ENCODE data around the gene TOR2A. TPM values are rescaled to one million over a fixed set of nuclear protein-coding genes. Genes with fewer than 3 reads are reported as not detected.

TOR2A gene
- total and polyA plus RNA-seq, 2 donors (not counting 3 experiments of a cell fraction or from before 2014, with no cell fraction given) = 19.3 to 23.9 TPM

DNA sequence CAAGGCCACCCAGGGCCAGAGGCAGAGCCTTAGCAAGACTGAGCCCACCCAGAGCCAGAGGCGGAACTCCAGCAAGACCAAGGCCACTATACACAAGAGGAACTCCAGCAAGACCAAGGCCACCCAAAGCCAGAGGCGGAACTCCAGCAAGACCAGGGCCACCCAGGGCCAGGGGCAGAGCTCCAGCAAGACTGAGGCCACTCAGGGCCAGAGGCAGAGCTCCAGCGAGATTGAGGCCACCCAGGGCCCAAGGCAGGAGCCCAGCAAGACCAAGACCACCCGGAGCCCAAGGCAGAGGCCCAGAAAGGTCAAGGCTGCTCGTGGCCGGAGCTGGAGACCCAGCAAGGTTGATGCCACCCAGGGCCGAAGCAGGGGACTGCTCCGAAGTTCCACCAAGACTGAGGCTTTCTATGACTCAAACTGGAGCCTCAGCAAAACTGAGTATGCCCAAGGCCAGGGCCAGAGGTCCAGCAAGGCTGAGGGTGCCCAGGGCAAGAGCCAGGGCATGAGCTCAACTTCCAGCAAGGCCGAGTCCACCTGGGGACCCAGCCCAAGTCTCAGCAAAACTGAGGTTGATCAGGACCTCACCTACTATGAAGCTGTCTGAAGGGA, 4.2 kb downstream of the TOR2A start:
- Histone ChIP-seq H2AFZ (ENCODE audit: low read depth, low read length) (no peak overlapping the region), H3K9ac (replicated peaks; ENCODE audit: extremely low read depth, insufficient read depth, low read length) (no peak overlapping the region), H3K79me2 (ENCODE audit: control insufficient read depth, insufficient read depth, low read length) (peaks cover 2% of the 10 kb centered on the region), H3K4me3 (replicated peaks in 1 of 3; ENCODE audit: insufficient read depth in 1 of 3, low read depth in 1 of 3, low read length in 3 of 3) (no peak overlapping the region), H3K36me3 (ENCODE audit: control insufficient read depth in 2 of 2, extremely low read depth in 1 of 2, insufficient read depth in 2 of 2, low read length in 2 of 2) (peaks cover 0 to 12% of the 10 kb centered on the region in 2 experiments), H3K27me3 (ENCODE audit: control insufficient read depth in 2 of 2, insufficient read depth in 2 of 2, low read length in 2 of 2) (no peaks in the 10 kb centered on the region), H4K20me1 (replicated peaks; ENCODE audit: control insufficient read depth, extremely low read depth, insufficient read depth, low read length) (no peaks in the 10 kb centered on the region), H3K27ac (ENCODE audit: insufficient read depth, low read depth, low read length) (no peak overlapping the region), H3K9me3 (replicated peaks; ENCODE audit: control insufficient read depth, insufficient read depth, low read length) (no peaks in the 10 kb centered on the region), H3K9me1 (replicated peaks; ENCODE audit: control insufficient read depth, extremely low read depth, insufficient read depth, low read length) (no peaks in the 10 kb centered on the region), H3K4me1 (ENCODE audit: control insufficient read depth, extremely low read depth, insufficient read depth, low read length) (peaks cover 12% of the 10 kb centered on the region), H3K4me2 (ENCODE audit: insufficient read depth, low read length) (no peak overlapping the region)
- TF ChIP-seq POLR2AphosphoS5 (IDR thresholded peaks at IDR 0.05; ENCODE audit: insufficient read depth, low read depth, low read length) (no peak), GATA2 (IDR thresholded peaks at IDR 0.05; ENCODE audit: insufficient read depth, insufficient read length, low read depth, low read length) (no peak), MYC (IDR thresholded peaks at IDR 0.05; ENCODE audit: low read depth, low read length) (no peak), FOS (IDR thresholded peaks at IDR 0.05; ENCODE audit: borderline replicate concordance, insufficient read depth, low read length) (no peak), POLR2A (IDR thresholded peaks at IDR 0.05; ENCODE audit: low read depth, low read length) (no peak)
- TF ChIP-seq, protein P1, sequence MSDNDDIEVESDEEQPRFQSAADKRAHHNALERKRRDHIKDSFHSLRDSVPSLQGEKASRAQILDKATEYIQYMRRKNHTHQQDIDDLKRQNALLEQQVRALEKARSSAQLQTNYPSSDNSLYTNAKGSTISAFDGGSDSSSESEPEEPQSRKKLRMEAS (IDR thresholded peaks at IDR 0.05; ENCODE audit: insufficient read depth, insufficient read length) = no peak
- no peak for FAIRE-seq
- intact Hi-C loops (cut with micrococcal nuclease) (no loop called here), dilution Hi-C loops (cut with MboI; ENCODE audit: extremely low pct_ligation_motif_present, low sequenced_read_pairs) (no loop called here)
- BruUV-seq (replicated peaks) = no TSS peak
- no peak for DNase-seq (ENCODE audit: low read depth, low spot score)
- ChIA-PET POLR2A (no interaction called here), CTCF (interaction anchor here (0.7 to 1.5 kb wide), 2 partner anchors 140 to 142 kb away, joined by 3 to 4 read pairs; no protein-coding TSS in a partner anchor)

- Histone ChIP-seq H4K20me1 (replicated peaks; ENCODE audit: control insufficient read depth, extremely low read depth, insufficient read depth, low read length) (no peaks in the 10 kb centered on the region), H3K27ac (ENCODE audit: insufficient read depth, low read depth, low read length) (no peak overlapping the region), H3K4me3 (replicated peaks in 1 of 3; ENCODE audit: insufficient read depth in 1 of 3, low read depth in 1 of 3, low read length in 3 of 3) (no peak overlapping the region), H3K9me3 (replicated peaks; ENCODE audit: control insufficient read depth, insufficient read depth, low read length) (no peaks in the 10 kb centered on the region), H3K9ac (replicated peaks; ENCODE audit: extremely low read depth, insufficient read depth, low read length) (no peak overlapping the region), H3K79me2 (ENCODE audit: control insufficient read depth, insufficient read depth, low read length) (peaks cover 2% of the 10 kb centered on the region), H3K4me2 (ENCODE audit: insufficient read depth, low read length) (no peak overlapping the region), H3K27me3 (ENCODE audit: control insufficient read depth in 2 of 2, insufficient read depth in 2 of 2, low read length in 2 of 2) (no peaks in the 10 kb centered on the region), H2AFZ (ENCODE audit: low read depth, low read length) (no peak overlapping the region), H3K36me3 (ENCODE audit: control insufficient read depth in 2 of 2, extremely low read depth in 1 of 2, insufficient read depth in 2 of 2, low read length in 2 of 2) (peaks cover 0 to 12% of the 10 kb centered on the region in 2 experiments), H3K9me1 (replicated peaks; ENCODE audit: control insufficient read depth, extremely low read depth, insufficient read depth, low read length) (no peaks in the 10 kb centered on the region), H3K4me1 (ENCODE audit: control insufficient read depth, extremely low read depth, insufficient read depth, low read length) (peaks cover 6% of the 10 kb centered on the region)
- DNase-seq (ENCODE audit: low read depth, low spot score) = no peak
- BruUV-seq (replicated peaks) = no TSS peak
- TF ChIP-seq MYC (IDR thresholded peaks at IDR 0.05; ENCODE audit: low read depth, low read length) (no peak), POLR2A (IDR thresholded peaks at IDR 0.05; ENCODE audit: low read depth, low read length) (no peak), EZH2 (IDR thresholded peaks at IDR 0.05; ENCODE audit: borderline replicate concordance, low read depth, low read length, severe bottlenecking) (no peak), GATA2 (IDR thresholded peaks at IDR 0.05; ENCODE audit: insufficient read depth, insufficient read length, low read depth, low read length) (no peak), CTCF (IDR thresholded peaks at IDR 0.05; ENCODE audit: extremely low read depth in 1 of 2, insufficient read depth in 1 of 2, low read depth in 1 of 2, low read length in 2 of 2) (no peak), FOS (IDR thresholded peaks at IDR 0.05; ENCODE audit: borderline replicate concordance, insufficient read depth, low read length) (no peak), JUN (IDR thresholded peaks at IDR 0.05; ENCODE audit: borderline replicate concordance, insufficient read depth, insufficient read length, low read depth) (no peak), POLR2AphosphoS5 (IDR thresholded peaks at IDR 0.05; ENCODE audit: insufficient read depth, low read depth, low read length) (no peak)
- TF ChIP-seq, protein P1 (IDR thresholded peaks at IDR 0.05; ENCODE audit: insufficient read depth, insufficient read length) = no peak
- intact Hi-C loops (cut with micrococcal nuclease) (no loop called here), dilution Hi-C loops (cut with MboI; ENCODE audit: extremely low pct_ligation_motif_present, low sequenced_read_pairs) (no loop called here)
- no peak for FAIRE-seq
- ChIA-PET CTCF (interaction anchor here (1.4 to 1.9 kb wide), 2 partner anchors 15 to 140 kb away, joined by 3 to 6 read pairs; partner anchors contain the start of genes PTRH1 and TTC16), POLR2A (no interaction called here)
Measured at GRCh38 chr9:127730262-127730661, 4.8 kb downstream of the TOR2A start.

Measured in endothelial cell of umbilical vein (primary cell).